Sigmoid colon (tissue), 3 donors: ENCODE data around the gene PDZD11.

Source experiments
- POLR2A ChIP-seq, 2 donors: fragments of 450-650 bp; IDR thresholded peaks; one replicate each; pipeline ENCODE4 v1.6.1; 2016; ENCODE audit warnings: antibody characterized with exemption in 2 of 2, mild to moderate bottlenecking in 2 of 2, moderate library complexity in 2 of 2
- TF ChIP-seq, protein P1 (sequence below), 4 experiments: fragments of 450-650 bp in 3 of 4; fragments of 200-600 bp in 1 of 4; IDR thresholded peaks; one replicate each; pipeline ENCODE4 v1.5.1; 2016 to 2019; ENCODE audit warnings: antibody characterized with exemption in 4 of 4, mild to moderate bottlenecking in 3 of 4, moderate library complexity in 2 of 4

DNA sequence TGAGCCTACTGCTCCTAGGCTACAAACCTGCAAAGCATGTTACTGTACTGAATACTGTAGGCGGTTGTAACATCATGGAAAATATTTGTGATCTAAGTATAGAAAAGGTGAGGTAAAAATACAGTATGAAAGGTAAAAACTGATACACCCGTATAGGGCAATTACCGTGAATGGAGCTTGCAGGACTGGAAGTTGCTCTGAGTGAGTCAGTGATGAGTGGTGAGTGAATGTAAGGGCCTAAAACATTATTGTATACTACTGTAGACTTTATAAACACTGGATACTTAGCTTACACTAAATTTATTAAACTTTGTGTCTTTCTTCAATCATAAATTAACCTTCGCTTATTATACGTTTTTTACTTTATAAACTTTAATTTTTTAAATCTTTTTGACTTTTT is 3.9 kb upstream of the PDZD11 start:
- TF ChIP-seq, protein P1, sequence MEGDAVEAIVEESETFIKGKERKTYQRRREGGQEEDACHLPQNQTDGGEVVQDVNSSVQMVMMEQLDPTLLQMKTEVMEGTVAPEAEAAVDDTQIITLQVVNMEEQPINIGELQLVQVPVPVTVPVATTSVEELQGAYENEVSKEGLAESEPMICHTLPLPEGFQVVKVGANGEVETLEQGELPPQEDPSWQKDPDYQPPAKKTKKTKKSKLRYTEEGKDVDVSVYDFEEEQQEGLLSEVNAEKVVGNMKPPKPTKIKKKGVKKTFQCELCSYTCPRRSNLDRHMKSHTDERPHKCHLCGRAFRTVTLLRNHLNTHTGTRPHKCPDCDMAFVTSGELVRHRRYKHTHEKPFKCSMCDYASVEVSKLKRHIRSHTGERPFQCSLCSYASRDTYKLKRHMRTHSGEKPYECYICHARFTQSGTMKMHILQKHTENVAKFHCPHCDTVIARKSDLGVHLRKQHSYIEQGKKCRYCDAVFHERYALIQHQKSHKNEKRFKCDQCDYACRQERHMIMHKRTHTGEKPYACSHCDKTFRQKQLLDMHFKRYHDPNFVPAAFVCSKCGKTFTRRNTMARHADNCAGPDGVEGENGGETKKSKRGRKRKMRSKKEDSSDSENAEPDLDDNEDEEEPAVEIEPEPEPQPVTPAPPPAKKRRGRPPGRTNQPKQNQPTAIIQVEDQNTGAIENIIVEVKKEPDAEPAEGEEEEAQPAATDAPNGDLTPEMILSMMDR (IDR thresholded peaks at IDR 0.05), result no peak
- TF ChIP-seq POLR2A (IDR thresholded peaks at IDR 0.05), result no peak
